GM23338 (cell line): ENCODE measurements around the gene SHB. TPM values are rescaled to one million over a fixed set of nuclear protein-coding genes. Genes with fewer than 3 reads are reported as not detected.
A peak's percentile ranks its signal among the peaks of the same experiment; 100 is the strongest.

Experiments
- ATAC-seq: fragments of 200-7000 bp; cut with Tn5 transposase; 3 replicates; pipeline ENCODE4 v1.9.1; 2020
- DNase-seq: peaks from one replicate; pipeline ENCODE4 v3.0.0-alpha.2; 2015; ENCODE audit warnings: low spot score
- H2AFZ ChIP-seq: fragments of 200-600 bp; sonication (generic); 2 replicates; pipeline ENCODE4 v1.8.0; 2016; ENCODE audit warnings: antibody characterized with exemption, mild to moderate bottlenecking, moderate library complexity
- H3F3A ChIP-seq: fragments of 200-600 bp; sonication (generic); replicated peaks from 2 replicates; pipeline ENCODE4 v1.8.0; 2017; ENCODE audit warnings: antibody characterized with exemption, mixed run types, low read depth
- H3K27ac ChIP-seq: fragments of 200-600 bp; sonication (generic); 2 replicates; pipeline ENCODE4 v1.6.1; 2016; ENCODE audit warnings: low read depth
- H3K27me3 ChIP-seq: fragments of 200-600 bp; sonication (generic); 2 replicates; pipeline ENCODE4 v1.8.0; 2016; ENCODE audit warnings: mild to moderate bottlenecking, mixed run types, moderate library complexity; ENCODE audit not compliant: insufficient read depth
- H3K36me3 ChIP-seq: fragments of 200-600 bp; sonication (generic); 2 replicates; pipeline ENCODE4 v1.8.0; 2016; ENCODE audit warnings: mild to moderate bottlenecking; ENCODE audit not compliant: insufficient read depth
- H3K4me1 ChIP-seq: fragments of 200-600 bp; sonication (generic); 2 replicates; pipeline ENCODE4 v1.8.0; 2016; ENCODE audit warnings: mild to moderate bottlenecking, moderate library complexity; ENCODE audit not compliant: insufficient read depth
- H3K4me2 ChIP-seq: fragments of 200-600 bp; sonication (generic); 2 replicates; pipeline ENCODE4 v1.7.1; 2017; ENCODE audit warnings: mixed run types
- H3K4me3 ChIP-seq: fragments of 200-600 bp; sonication (generic); 2 replicates; pipeline ENCODE4 v1.6.1; 2016; ENCODE audit warnings: mixed run types
- H3K79me2 ChIP-seq: fragments of 200-600 bp; sonication (generic); replicated peaks from 2 replicates; pipeline ENCODE4 v1.8.0; 2017; ENCODE audit warnings: mild to moderate bottlenecking; ENCODE audit not compliant: insufficient read depth
- H3K9me2 ChIP-seq: fragments of 200-600 bp; sonication (generic); 2 replicates; pipeline ENCODE4 v1.8.0; 2017; ENCODE audit not compliant: insufficient read depth
- H4K20me1 ChIP-seq: fragments of 200-600 bp; sonication (generic); replicated peaks from 2 replicates; pipeline ENCODE4 v1.8.0; 2017; ENCODE audit warnings: mild to moderate bottlenecking; ENCODE audit not compliant: insufficient read depth
- H3K27ac Mint-ChIP-seq: 2 replicates; pipeline ENCODE4 v1.8.0; 2020; ENCODE audit warnings: inconsistent platforms, mild to moderate bottlenecking, moderate library complexity, mixed read lengths
- H3K27me3 Mint-ChIP-seq: 3 replicates; pipeline ENCODE4 v1.8.0; 2022; ENCODE audit warnings: low read depth, mild to moderate bottlenecking, moderate library complexity, mixed read lengths, inconsistent platforms; ENCODE audit not compliant: insufficient read depth, poor library complexity
- H3K36me3 Mint-ChIP-seq: 3 replicates; pipeline ENCODE4 v1.8.0; 2021; ENCODE audit warnings: low read depth, mild to moderate bottlenecking, inconsistent platforms, moderate library complexity, mixed read lengths
- H3K4me1 Mint-ChIP-seq: 3 replicates; pipeline ENCODE4 v1.8.0; 2020; ENCODE audit warnings: mild to moderate bottlenecking, inconsistent platforms, mixed read lengths
- H3K4me3 Mint-ChIP-seq: 3 replicates; pipeline ENCODE4 v1.8.0; 2021; ENCODE audit warnings: moderate library complexity, mild to moderate bottlenecking, inconsistent platforms, mixed read lengths
- H3K9me3 Mint-ChIP-seq: 3 replicates; pipeline ENCODE4 v1.8.0; 2020; ENCODE audit warnings: moderate library complexity, mild to moderate bottlenecking, inconsistent platforms, mixed read lengths
- CREB1 ChIP-seq: fragments of 250-450 bp; sonication (Bioruptor Pico); IDR thresholded peaks from 2 replicates; pipeline ENCODE4 v1.5.0; 2020; ENCODE audit warnings: low read depth, mild to moderate bottlenecking, moderate library complexity
- CTCF ChIP-seq, 2 experiments: fragments of 200-600 bp in 1 of 2; sonication (generic) in 1 of 2; conservative IDR thresholded peaks; 2 replicates each; pipeline versions ENCODE4 v1.5.1 to v1.6.1; 2016 to 2017; ENCODE audit warnings: antibody characterized with exemption in 2 of 2, low read depth in 2 of 2, mild to moderate bottlenecking in 2 of 2, moderate library complexity in 1 of 2
- ETS1 ChIP-seq: IDR thresholded peaks from 2 replicates; pipeline ENCODE4 v1.6.1; 2016; ENCODE audit warnings: antibody characterized with exemption
- EZH2 ChIP-seq: fragments of 200-600 bp; sonication (generic); IDR thresholded peaks from one replicate; pipeline ENCODE4 v1.8.0; 2017; ENCODE audit warnings: antibody characterized with exemption, mild to moderate bottlenecking, low read depth; ENCODE audit not compliant: unreplicated experiment
- EZH2phosphoT487 ChIP-seq: fragments of 200-600 bp; sonication (generic); IDR thresholded peaks from one replicate; pipeline ENCODE4 v1.8.1; 2018; ENCODE audit warnings: antibody characterized with exemption; ENCODE audit not compliant: unreplicated experiment
- JUNB ChIP-seq: IDR thresholded peaks from one replicate; pipeline ENCODE4 v1.6.1; 2016; ENCODE audit warnings: antibody characterized with exemption; ENCODE audit not compliant: unreplicated experiment
- NANOG ChIP-seq: IDR thresholded peaks from 2 replicates; pipeline ENCODE4 v1.6.1; 2016; ENCODE audit warnings: antibody characterized with exemption, borderline replicate concordance
- POLR2AphosphoS5 ChIP-seq: IDR thresholded peaks from 2 replicates; pipeline ENCODE4 v1.6.1; 2016; ENCODE audit warnings: antibody characterized with exemption, low read depth
- REST ChIP-seq: IDR thresholded peaks from one replicate; pipeline ENCODE4 v1.6.1; 2018; ENCODE audit warnings: antibody characterized with exemption; ENCODE audit not compliant: unreplicated experiment
- STAT1 ChIP-seq: IDR thresholded peaks from one replicate; pipeline ENCODE4 v1.6.1; 2016; ENCODE audit warnings: antibody characterized with exemption; ENCODE audit not compliant: unreplicated experiment
- ZNF114 ChIP-seq: fragments of 250-450 bp; sonication (Bioruptor Pico); IDR thresholded peaks from 2 replicates; pipeline ENCODE4 v1.5.0; 2020; ENCODE audit warnings: mild to moderate bottlenecking, moderate library complexity
- ZNF331 ChIP-seq: fragments of 250-450 bp; sonication (Bioruptor Pico); IDR thresholded peaks from 2 replicates; pipeline ENCODE4 v1.5.0; 2020; ENCODE audit warnings: low read depth, mild to moderate bottlenecking, moderate library complexity
- ZNF462 ChIP-seq: fragments of 250-450 bp; sonication (Bioruptor Pico); IDR thresholded peaks from 2 replicates; pipeline ENCODE4 v1.5.0; 2020; ENCODE audit warnings: mild to moderate bottlenecking, moderate library complexity
- polyA plus RNA-seq: library from polyadenylated mRNA; unstranded; fragments of >200 nt; fragmentation: Nextera tagmentation; extraction: Ambion mirVana; gene quantifications from 2 replicates; pipeline ENCODE4 v1.2.1, GENCODE V29; 2016
- total RNA-seq: library from RNA; depleted of rRNA; stranded (reverse); fragments of >200 nt; shearing (Covaris generic); gene quantifications from 2 replicates; pipeline ENCODE4 v1.2.3, GENCODE V29; 2014

SHB gene
- total and polyA plus RNA-seq, 2 experiments from 2014 or later, result 1.5 to 14.0 TPM

- Histone ChIP-seq H3K4me1 (no peaks in the 10 kb centered on the region), H3K27ac (no peak overlapping the region)
These were observed 104.9 kb downstream of the SHB start for GRCh38 chr9:37963936-37964739.

More at GRCh38 chr9:37963936-37964739, 104.9 kb downstream of the SHB start:
- peak; percentile 50 for ATAC-seq
- no peaks in the 10 kb centered on the region for H3K27me3 ChIP-seq
- H3K27ac Mint-ChIP-seq, result peak overlapping the region; percentile 32; the same call in 1 of the 2 replicates
- no peak overlapping the region for H2AFZ ChIP-seq
- H3K27me3 Mint-ChIP-seq, result peaks cover 8% of the 10 kb centered on the region
- H3F3A ChIP-seq, result no peaks in the 10 kb centered on the region
- H3K36me3 Mint-ChIP-seq, result no peaks in the 10 kb centered on the region
- peaks cover 24% of the 10 kb centered on the region for H3K4me1 Mint-ChIP-seq
- no peaks in the 10 kb centered on the region; the same call in 1 of the 2 replicates for H4K20me1 ChIP-seq
- H3K4me3 ChIP-seq, result no peak overlapping the region
- no peaks in the 10 kb centered on the region for H3K36me3 ChIP-seq
- no peaks in the 10 kb centered on the region for H3K9me2 ChIP-seq
- DNase-seq, result no peak
- no peaks in the 10 kb centered on the region for H3K79me2 ChIP-seq
- no peak overlapping the region for H3K4me2 ChIP-seq
- H3K4me3 Mint-ChIP-seq, result no peak overlapping the region
- TF ChIP-seq CREB1 (CRISPR knock-in tag) (no peak), STAT1 (no peak), CTCF (conservative IDR thresholded peaks at IDR 0.05; ENCODE audit: low read depth in 2 of 2) (no peak), EZH2 (no peak), ZNF462 (CRISPR knock-in tag) (no peak), NANOG (no peak), POLR2AphosphoS5 (no peak), ZNF331 (CRISPR knock-in tag) (no peak), REST (no peak), ETS1 (no peak), EZH2phosphoT487 (no peak), ZNF114 (CRISPR knock-in tag) (no peak), JUNB (no peak)
- no peaks in the 10 kb centered on the region for H3K9me3 Mint-ChIP-seq
